HUES6 (cell line): ENCODE data around the gene GARIN5A.

Source experiments
- H3K27ac ChIP-seq: 2 replicates; pipeline ENCODE4 v1.7.0; 2013; ENCODE audit warnings: low read depth, mild to moderate bottlenecking, low read length, inconsistent platforms
- H3K27me3 ChIP-seq: 2 replicates; pipeline ENCODE4 v1.6.1; 2013; ENCODE audit warnings: low read length; ENCODE audit not compliant: control insufficient read depth, insufficient read depth
- H3K36me3 ChIP-seq: 2 replicates; pipeline ENCODE4 v1.6.1; 2013; ENCODE audit warnings: low read length; ENCODE audit not compliant: control insufficient read depth, insufficient read depth
- H3K4me1 ChIP-seq: 2 replicates; pipeline ENCODE4 v1.6.1; 2013; ENCODE audit warnings: low read length; ENCODE audit not compliant: control insufficient read depth, insufficient read depth
- H3K4me3 ChIP-seq: 2 replicates; pipeline ENCODE4 v1.5.1; 2013; ENCODE audit warnings: low read depth, low read length
- H3K9ac ChIP-seq: one replicate; pipeline ENCODE4 v1.6.1; 2013; ENCODE audit warnings: mild to moderate bottlenecking, low read length
- H3K9me3 ChIP-seq: 2 replicates; pipeline ENCODE4 v1.6.1; 2013; ENCODE audit warnings: low read depth, low read length; ENCODE audit not compliant: control insufficient read depth, insufficient read depth

The GARIN5A gene

GRCh38 chr19:50432221-50433028 lies 44.2 kb downstream of the GARIN5A start, which contains the start of gene MYBPC2:
Gene MYBPC2 (plus strand): TSS chr19:50432892. CDS start chr19:50432954, 62 bp downstream.
- peak within 1 kb of the TSS; percentile 59 for H3K9ac ChIP-seq
- H3K36me3 ChIP-seq, result no peaks in the 10 kb centered on the region
- peaks cover 33% of the 10 kb centered on the region for H3K27me3 ChIP-seq
- H3K4me3 ChIP-seq, result peak within 1 kb of the TSS; percentile 62
- peaks cover 31% of the 10 kb centered on the region for H3K4me1 ChIP-seq
- no peaks in the 10 kb centered on the region for H3K9me3 ChIP-seq
- H3K27ac ChIP-seq, result peak within 1 kb of the TSS; percentile 31; the same call in 1 of the 2 replicates

- peak overlapping the region; percentile 62 for H3K4me3 ChIP-seq
- H3K36me3 ChIP-seq, result no peaks in the 10 kb centered on the region
- H3K27ac ChIP-seq, result peak overlapping the region; percentile 31; the same call in 1 of the 2 replicates
- no peaks in the 10 kb centered on the region for H3K9me3 ChIP-seq
- peaks cover 31% of the 10 kb centered on the region for H3K27me3 ChIP-seq
- peaks cover 31% of the 10 kb centered on the region for H3K4me1 ChIP-seq
- peak overlapping the region; percentile 59 for H3K9ac ChIP-seq
These were observed 45.1 kb downstream of the GARIN5A start for GRCh38 chr19:50431343-50432220.

GRCh38 chr19:50430888-50431342 lies 45.7 kb downstream of the GARIN5A start:
- peaks cover 31% of the 10 kb centered on the region for H3K27me3 ChIP-seq
- H3K4me1 ChIP-seq, result peaks cover 31% of the 10 kb centered on the region
- no peak overlapping the region for H3K27ac ChIP-seq
- H3K9me3 ChIP-seq, result no peaks in the 10 kb centered on the region
- peak overlapping the region; percentile 62 for H3K4me3 ChIP-seq
- peak overlapping the region; percentile 15 for H3K9ac ChIP-seq
- no peaks in the 10 kb centered on the region for H3K36me3 ChIP-seq

- no peak overlapping the region for H3K9ac ChIP-seq
- no peak overlapping the region for H3K27ac ChIP-seq
- H3K4me3 ChIP-seq, result no peak overlapping the region
- no peaks in the 10 kb centered on the region for H3K9me3 ChIP-seq
- H3K36me3 ChIP-seq, result no peaks in the 10 kb centered on the region
- H3K27me3 ChIP-seq, result peaks cover 31% of the 10 kb centered on the region
- peaks cover 24% of the 10 kb centered on the region for H3K4me1 ChIP-seq
These were observed 47.7 kb downstream of the GARIN5A start for GRCh38 chr19:50428772-50429463.

GRCh38 chr19:50427997-50428425 lies 48.6 kb downstream of the GARIN5A start:
- peak overlapping the region; percentile 43 for H3K4me3 ChIP-seq
- H3K36me3 ChIP-seq, result no peaks in the 10 kb centered on the region
- H3K9ac ChIP-seq, result no peak overlapping the region
- no peak overlapping the region for H3K27ac ChIP-seq
- H3K9me3 ChIP-seq, result no peaks in the 10 kb centered on the region
- peaks cover 31% of the 10 kb centered on the region for H3K27me3 ChIP-seq
- H3K4me1 ChIP-seq, result peaks cover 21% of the 10 kb centered on the region

- H3K4me1 ChIP-seq, result peaks cover 15% of the 10 kb centered on the region
- H3K9me3 ChIP-seq, result no peaks in the 10 kb centered on the region
- peaks cover 28% of the 10 kb centered on the region for H3K27me3 ChIP-seq
- no peak overlapping the region for H3K9ac ChIP-seq
- H3K27ac ChIP-seq, result no peak overlapping the region
- no peaks in the 10 kb centered on the region for H3K36me3 ChIP-seq
- H3K4me3 ChIP-seq, result peak overlapping the region; percentile 43
These were observed 49.2 kb downstream of the GARIN5A start for GRCh38 chr19:50427318-50427925.

- Histone ChIP-seq H3K27me3 (peaks cover 21% of the 10 kb centered on the region), H3K36me3 (no peaks in the 10 kb centered on the region), H3K9ac (no peak overlapping the region), H3K4me1 (peaks cover 8% of the 10 kb centered on the region), H3K4me3 (no peak overlapping the region), H3K27ac (no peak overlapping the region), H3K9me3 (no peaks in the 10 kb centered on the region)
These were observed 51.1 kb downstream of the GARIN5A start for GRCh38 chr19:50425581-50425980.

GRCh38 chr19:50423279-50424113 lies 53.2 kb downstream of the GARIN5A start:
- no peak overlapping the region for H3K4me3 ChIP-seq
- H3K9ac ChIP-seq, result no peak overlapping the region
- H3K4me1 ChIP-seq, result peaks cover 21% of the 10 kb centered on the region
- no peaks in the 10 kb centered on the region for H3K9me3 ChIP-seq
- H3K27ac ChIP-seq, result no peak overlapping the region
- no peaks in the 10 kb centered on the region for H3K36me3 ChIP-seq
- peaks cover 26% of the 10 kb centered on the region for H3K27me3 ChIP-seq

- Histone ChIP-seq H3K4me3 (no peak overlapping the region), H3K4me1 (peaks cover 24% of the 10 kb centered on the region)
These were observed 54.0 kb downstream of the GARIN5A start for GRCh38 chr19:50422397-50423278.

More at GRCh38 chr19:50422397-50423278, 54.0 kb downstream of the GARIN5A start:
- Histone ChIP-seq H3K27me3 (peaks cover 22% of the 10 kb centered on the region; the same call in 1 of the 2 replicates), H3K27ac (no peak overlapping the region), H3K9me3 (no peaks in the 10 kb centered on the region), H3K36me3 (no peaks in the 10 kb centered on the region), H3K9ac (no peak overlapping the region)
